ENCODE data around the gene MYO1E.

- no peak for TF ChIP-seq POLR2A (IDR thresholded peaks at IDR 0.05)
- TF ChIP-seq, protein P1, sequence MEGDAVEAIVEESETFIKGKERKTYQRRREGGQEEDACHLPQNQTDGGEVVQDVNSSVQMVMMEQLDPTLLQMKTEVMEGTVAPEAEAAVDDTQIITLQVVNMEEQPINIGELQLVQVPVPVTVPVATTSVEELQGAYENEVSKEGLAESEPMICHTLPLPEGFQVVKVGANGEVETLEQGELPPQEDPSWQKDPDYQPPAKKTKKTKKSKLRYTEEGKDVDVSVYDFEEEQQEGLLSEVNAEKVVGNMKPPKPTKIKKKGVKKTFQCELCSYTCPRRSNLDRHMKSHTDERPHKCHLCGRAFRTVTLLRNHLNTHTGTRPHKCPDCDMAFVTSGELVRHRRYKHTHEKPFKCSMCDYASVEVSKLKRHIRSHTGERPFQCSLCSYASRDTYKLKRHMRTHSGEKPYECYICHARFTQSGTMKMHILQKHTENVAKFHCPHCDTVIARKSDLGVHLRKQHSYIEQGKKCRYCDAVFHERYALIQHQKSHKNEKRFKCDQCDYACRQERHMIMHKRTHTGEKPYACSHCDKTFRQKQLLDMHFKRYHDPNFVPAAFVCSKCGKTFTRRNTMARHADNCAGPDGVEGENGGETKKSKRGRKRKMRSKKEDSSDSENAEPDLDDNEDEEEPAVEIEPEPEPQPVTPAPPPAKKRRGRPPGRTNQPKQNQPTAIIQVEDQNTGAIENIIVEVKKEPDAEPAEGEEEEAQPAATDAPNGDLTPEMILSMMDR (IDR thresholded peaks at IDR 0.05) = no peak
Measured at GRCh38 chr15:59330649-59331048, 42.0 kb downstream of the MYO1E start.
